ENCODE measurements around the gene GTF2I.
A peak's percentile ranks its signal among the peaks of the same experiment; 100 is the strongest.
"Not testable (repeated sequence)": the region's sequence is repeated elsewhere in the genome, so short reads cannot be mapped to it uniquely, and the experiment has no call there.

The GTF2I gene

DNA sequence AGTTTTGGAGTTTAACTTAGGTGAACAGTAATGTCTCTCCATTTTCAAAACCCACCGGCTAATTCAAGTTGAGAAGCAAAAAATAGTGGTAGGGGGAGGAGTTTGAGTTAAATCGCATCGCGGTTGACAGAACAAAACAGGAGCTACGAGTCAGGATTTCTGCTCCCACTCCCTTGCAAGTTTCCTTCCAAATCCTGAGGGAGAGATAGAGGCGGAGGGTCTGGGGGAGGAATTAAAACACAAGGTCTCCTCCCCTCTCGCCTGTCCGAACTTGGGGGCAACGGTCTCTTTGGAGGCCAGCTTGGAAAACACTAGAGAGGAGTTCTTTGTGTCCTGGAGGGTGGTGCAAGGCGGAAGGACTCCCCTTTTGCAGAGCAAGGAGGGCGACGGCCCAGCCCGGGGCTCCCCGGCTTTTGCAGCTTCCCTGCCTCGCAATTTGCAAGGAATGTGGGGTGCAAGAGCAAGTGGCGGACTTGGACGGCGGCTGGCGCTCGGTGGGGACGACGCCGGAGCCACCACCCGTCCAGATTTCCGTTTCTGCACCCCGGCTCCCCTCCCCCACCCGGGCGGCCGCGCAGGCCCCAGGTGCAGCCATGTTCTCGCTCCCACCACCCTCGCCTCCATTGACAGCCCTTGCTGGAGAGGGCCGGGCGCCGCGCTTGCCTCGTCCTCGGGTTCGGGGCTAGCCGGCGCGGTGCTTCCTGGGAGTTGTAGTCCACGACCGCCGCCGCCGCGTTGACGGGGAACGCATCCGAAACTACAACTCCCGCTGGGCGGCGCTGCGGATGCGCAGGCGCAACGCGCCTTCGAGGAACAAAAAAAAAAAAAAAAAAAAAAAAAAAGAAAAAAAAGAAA is 454 bp upstream of the GTF2I start:
- DNase-seq (ENCODE audit: low spot score): peak; percentile 93

DNA sequence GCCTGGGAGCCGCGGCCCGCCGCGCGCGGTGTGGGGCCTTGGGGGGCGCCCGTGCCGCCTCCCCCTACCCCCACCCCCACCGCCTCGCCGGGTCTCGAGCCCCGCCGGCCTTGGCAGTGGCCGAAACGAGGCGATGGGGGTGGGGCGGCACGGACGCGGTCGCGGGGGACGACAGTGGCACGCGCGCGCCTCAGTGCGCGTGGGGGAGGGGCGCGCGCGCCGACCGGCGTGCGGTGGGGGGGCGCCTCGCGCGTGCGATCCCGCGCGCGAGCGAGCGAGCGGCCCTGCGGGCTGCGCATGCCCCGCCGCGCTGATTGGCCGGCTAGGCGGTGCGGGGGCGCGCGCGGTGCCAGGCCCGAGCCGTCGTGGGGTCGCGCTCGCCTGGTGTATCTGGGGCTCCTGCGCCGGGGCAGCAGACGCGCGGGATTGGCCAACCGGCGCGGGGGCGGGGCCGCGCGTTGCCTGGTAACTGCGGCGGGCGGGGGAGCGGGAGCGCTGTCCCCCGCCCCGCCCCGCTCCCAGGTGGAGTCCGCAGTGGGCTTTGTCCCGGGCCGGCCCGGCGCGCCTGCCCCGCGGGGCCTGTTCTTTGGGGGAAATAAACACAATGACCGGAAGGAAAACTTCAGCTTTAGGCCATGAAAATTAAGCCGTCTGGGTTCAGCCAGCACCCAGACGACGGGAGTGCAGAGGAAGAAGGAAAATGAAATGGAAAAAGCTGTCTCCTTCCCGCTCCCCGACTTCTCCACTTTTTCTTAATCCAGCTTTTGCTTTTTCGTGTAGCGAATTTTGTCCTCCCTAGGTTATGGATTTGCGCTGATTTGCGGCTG is 873 bp downstream of the GTF2I start:
- peak; percentile 99 for DNase-seq (ENCODE audit: low spot score)

DNA sequence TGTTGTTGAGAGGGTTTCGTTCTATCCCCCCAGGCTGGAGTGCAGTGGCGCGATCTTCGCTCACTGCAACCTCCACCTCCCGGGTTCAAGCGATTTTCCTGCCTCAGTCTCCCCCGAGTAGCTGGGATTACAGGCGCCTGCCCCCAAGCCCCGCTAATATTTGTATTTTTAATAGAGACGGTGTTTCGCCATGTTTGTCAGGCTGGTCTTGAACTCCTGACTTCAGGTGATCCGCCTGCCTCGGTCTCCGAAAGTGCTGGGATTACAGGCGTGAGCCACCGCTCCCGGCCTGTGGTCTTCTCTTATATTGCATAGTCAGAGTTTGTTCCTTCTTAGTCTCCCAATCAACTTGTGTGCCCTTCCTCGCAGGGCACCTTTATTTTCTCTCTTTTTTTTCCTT is 2.7 kb downstream of the GTF2I start:
- not testable (repeated sequence) for DNase-seq (ENCODE audit: low spot score)

DNA sequence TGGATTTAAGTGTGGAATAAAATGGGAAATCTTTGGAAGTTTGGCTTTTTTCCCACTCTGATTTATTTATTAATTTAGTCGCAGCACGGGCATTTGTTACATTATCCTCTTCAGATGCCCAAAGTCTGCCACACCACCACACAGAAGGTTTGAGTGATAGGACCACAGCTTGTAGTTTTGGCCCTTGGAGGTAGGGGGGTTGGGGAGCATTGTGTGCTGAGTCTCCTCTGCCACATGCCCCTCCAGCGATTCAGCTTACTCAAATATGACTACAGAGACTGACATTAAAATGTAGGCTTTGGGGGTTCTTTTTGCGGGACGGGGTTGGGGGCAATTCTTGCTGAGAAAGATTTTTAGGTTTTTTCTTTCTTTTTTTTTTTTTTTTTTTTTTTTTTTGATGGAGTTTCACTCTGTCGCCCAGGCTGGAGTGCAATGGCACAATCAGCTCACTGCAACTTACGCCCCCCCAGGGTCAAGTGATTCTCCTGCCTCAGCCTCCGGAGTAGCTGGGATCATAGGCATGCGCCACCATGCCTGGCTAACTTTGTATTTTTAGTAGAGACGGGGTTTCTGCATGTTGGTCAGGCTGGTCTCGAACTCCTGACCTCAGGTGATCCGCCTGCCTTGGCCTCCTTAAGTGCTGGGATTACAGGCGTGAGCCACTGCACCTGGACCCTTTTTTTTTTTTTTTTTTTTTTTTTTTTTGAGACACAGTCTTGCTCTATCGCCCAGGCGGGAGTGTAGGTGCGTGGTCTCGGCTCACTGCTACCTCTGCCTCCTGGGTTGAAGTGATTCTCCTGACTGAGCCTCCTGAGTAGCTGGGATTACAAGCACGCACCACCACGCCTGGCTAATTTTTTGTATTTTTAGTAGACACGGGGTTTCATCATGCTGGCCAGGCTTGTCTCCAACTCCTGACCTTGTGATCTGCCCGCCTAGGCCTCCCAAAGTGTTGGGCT is 4.6 kb downstream of the GTF2I start:
- peak; percentile 39 for DNase-seq (ENCODE audit: low spot score)

DNA sequence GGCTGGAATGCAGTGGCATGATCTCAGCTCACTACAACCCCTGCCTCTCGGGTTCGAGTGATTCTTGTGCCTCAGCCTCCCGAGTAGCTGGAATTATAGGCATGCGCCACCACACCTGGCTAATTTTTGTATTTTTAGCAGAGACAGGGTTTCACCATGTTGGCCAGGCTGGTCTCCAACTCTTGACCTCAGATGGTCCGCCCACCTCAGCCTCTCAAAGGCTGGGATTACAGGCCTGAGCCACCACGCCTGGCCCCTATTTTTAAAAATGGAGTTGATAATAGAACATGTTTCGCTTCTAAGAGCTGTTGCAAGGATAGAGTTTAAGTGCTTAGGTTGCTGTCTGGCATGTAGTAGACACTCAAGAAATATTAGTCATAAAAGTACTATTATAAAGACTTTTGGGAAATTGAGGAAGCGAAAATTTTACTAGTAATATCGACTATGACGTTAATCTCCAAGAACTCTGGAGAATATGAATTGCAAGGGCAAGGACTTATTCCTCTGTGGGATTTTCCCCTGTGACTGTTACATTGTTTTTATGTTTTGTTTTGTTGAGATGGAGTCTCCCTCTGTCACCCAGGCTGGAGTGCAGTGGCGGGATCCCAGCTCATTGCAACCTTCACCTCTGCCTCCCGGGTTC is 7.9 kb downstream of the GTF2I start:
- DNase-seq (ENCODE audit: low spot score): no peak

DNA sequence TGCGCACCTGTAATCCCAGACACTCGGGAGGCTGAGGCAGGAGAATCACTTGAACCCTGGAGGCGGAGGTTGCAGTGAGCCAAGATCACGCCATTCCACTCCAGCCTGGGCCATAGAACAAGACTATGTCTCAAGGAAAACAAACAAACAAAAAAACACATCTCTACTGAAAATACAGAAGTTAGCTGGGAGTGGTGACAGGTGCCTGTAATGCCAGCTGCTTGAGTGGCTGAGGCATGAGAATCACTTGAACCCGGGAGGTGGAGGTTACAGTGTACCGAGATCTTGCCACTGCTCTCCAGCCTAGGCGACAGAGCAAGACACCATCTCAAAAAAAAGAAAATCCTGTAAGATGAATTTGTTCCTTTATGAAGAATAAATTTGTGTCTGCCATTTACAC is 9.5 kb downstream of the GTF2I start:
- DNase-seq (ENCODE audit: low spot score): not testable (repeated sequence)

DNA sequence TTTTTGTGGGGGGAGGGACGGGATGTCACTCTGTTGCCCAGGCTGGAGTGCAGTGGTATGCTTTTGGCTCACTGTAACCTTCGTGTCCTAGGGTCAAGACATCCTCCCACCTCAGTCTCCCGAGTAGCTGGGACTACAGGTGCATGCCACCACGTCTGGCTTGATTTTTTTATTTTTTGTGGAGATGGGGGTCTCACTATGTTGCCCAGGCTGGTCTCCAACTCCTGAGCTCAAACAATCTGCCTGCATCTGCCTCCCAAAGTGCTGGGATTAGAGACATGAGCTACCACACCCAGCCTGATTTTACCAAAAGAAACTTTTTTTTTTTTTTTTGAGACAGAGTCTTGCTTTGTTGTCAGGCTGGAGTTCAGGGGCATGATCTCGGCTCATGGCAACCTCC is 10.0 kb downstream of the GTF2I start:
- DNase-seq (ENCODE audit: low spot score): not testable (repeated sequence)

DNA sequence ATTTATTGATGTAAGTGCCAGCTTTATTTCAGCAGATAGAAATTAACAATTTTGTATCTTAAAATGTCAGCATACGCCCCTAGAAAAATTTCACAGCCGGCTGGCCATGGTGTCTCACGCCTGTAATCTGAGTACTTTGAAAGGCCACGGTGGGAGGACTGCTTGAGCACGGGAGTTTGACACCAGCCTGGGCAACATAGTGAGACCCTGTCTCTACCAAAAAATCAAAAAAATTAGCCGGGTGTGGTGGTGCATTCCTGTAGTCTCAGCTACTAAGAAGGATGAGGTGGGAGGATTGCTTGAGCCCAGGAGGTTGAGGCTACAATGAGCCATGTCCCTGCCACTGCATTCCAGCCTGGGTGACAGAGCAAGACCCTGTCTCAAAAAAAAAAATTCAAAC is 14.1 kb downstream of the GTF2I start:
- DNase-seq (ENCODE audit: low spot score): no peak

DNA sequence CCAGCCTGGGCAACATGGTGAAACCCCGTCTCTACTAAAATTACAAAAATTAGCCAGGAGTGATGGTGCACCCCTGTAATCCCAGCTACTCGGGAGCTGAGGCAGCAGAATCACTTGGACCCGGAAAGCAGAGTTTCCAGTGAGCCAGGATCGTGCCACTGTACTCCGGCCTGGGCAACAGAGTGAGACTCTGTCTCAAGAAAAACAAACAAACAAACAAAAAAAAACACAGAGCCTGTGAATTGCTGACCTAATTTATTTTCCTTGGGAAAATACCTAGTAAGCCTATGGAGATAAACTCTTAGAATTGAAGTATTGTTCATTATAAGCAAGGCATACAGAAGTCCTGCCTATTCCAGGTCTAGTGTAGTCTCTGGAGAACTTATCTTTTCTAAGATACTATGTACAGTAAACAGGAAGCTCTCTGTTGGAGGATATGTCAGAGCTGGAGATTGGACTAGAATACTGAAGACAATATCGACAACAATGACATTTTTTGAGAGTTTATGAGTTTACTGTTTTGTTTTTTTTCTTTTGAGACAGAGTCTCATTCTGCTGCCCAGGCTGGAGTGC is 14.9 kb downstream of the GTF2I start:
- no peak for DNase-seq (ENCODE audit: low spot score)

DNA sequence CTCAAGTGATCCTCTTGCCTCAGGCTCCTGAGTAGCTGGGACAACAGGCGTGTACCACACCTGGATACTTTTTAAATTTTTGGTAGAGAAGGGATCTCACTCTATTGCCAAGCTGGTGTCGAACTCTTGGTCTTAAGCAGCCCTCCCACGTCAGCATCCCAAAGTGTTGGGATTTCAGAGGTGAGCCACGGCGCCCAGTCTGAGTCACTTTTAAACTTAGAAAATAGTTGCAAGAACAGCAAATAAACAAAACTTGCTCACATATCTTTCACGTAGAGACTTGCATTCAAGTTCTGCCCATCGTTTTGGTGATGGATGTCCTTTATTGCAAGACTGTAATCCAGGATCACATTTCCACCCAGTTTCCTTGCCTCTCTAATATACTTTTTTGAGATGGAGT is 16.6 kb downstream of the GTF2I start:
- no peak for DNase-seq (ENCODE audit: low spot score)

DNA sequence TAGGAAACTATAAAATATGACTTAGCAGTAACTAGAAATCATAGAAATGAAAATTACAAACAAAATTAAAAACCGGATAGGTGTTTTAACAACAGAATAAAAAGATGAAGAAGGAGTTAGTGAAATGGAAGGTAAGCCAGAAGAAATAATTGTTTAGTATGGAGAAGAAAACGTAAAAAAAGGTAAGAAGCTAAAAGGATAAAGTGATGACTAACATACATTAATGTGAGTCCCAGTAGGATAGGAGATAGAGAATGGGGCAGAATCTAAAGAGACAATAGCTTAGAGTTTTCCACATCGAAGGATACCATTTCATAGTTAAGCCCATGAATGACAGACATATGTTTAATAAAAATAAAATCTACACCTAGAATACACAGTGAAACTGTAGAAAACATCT is 25.3 kb downstream of the GTF2I start:
- DNase-seq (ENCODE audit: low spot score): no peak

DNA sequence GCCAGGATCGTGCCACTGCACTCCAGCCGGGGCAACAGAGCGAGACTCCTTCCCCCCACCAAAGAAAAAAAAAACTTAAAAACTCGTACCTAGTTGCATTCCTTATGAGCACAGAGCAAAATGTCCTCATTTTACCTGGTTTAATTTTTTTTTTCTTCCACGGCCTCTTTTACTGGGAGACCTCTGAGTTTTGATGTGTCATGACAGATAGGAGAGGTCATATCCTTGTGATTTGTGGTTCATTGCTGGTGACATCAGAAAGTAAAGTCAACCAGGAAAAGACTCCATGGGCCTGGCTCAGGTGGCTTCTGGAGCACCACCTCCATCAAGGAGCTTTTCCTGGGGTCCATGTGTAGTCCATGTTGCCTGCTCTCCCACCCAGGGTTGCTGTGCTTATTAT is 26.3 kb downstream of the GTF2I start:
- no peak for DNase-seq (ENCODE audit: low spot score)

DNA sequence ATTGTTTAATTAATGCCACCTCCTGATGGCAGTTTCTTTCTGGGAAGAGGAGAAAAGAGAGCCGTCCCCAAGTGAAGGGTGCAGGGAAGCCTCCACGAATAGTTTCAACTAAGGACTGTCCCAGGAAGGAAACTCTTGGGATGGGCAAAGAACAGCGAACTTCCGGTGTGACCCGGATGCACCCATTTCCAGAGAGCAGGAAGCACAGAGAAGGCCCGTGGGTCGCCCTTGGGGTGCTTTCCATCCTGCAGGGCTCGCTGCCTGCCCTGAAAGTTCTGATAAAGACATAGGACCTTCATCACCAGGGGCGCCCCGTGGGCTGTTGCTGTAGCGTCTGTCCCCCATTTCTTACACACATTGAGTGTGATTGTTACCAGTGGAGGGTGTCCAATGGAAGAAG is 27.0 kb downstream of the GTF2I start:
- no peak for DNase-seq (ENCODE audit: low spot score)

DNA sequence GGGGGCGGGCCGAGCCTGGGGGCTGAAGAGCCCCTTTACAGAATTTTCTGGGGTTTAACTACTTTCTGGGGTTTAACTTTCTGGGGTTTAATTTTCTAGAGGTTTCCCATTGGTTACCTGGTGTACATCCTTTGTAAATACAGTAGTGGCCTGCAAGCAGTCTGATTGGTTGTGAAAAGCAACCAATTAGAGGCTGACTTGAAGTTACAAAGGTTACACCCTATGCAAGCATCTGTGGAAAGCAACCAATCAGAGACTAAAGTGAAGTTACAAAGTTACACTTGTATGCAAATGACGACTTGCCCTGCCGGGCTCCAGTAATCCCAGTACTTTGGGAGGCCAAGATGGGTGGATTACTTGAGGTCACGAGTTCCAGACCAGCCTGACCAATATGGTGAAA is 27.4 kb downstream of the GTF2I start:
- DNase-seq (ENCODE audit: low spot score): no peak

DNA sequence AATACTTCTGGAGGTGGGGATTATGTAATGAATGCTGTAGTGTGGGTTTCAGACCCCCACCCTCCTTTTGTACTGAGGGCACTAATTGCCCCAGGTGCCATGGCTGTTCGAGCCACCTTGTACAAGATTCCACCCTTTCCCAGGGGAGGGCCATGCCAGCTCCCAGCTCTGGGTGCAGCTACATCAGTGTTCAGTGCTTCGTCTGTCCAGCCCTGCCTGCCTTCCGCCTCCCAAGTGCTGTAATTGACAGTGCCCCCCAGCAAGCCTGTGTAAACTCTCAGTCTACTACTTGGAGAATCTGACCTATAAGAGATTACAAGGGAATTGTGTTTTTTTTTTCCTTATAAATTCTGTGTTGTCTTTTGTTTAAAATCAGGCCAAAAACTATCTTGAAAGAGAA is 33.0 kb downstream of the GTF2I start:
- peak; percentile 35 for DNase-seq (ENCODE audit: low spot score)

DNA sequence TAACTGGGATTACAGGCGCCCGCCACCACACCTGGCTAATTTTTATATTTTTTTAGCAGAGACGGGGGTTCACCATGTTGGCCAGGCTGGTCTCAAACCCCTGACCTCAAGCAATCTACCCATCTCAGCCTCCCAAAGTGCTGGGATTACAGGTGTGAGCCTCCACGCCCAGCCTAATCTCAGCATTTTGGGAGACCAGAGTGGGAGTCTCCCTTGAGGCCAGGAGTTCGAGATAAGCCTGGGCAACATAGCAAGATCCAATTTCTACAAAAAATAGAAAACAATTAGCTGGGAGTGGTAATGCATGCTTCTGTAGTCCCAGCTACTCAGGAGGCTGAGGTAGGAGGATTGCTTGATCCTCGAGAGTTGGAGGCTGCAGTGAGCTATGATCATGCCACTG is 46.9 kb downstream of the GTF2I start:
- not testable (repeated sequence) for DNase-seq (ENCODE audit: low spot score)

DNA sequence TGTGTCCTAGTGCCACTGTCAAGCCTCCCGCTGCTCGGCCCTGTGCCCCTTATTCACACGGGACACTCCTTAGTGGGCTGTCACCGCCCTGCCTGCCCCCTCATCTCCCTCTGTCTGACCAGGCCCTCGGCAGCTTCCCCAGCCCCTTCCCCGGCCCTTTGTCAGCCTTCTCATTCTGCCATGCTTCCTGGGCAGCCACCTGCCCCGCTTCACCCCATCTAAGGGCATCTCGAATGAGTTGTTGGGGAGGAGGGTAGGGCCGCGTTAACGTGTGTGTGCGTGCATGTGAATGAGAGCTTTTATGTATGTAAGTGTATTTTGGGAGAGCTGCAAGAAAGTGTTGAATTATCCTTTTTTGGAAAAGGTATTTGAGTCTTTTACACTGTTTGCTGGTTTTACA is 49.7 kb downstream of the GTF2I start:
- no peak for DNase-seq (ENCODE audit: low spot score)

DNA sequence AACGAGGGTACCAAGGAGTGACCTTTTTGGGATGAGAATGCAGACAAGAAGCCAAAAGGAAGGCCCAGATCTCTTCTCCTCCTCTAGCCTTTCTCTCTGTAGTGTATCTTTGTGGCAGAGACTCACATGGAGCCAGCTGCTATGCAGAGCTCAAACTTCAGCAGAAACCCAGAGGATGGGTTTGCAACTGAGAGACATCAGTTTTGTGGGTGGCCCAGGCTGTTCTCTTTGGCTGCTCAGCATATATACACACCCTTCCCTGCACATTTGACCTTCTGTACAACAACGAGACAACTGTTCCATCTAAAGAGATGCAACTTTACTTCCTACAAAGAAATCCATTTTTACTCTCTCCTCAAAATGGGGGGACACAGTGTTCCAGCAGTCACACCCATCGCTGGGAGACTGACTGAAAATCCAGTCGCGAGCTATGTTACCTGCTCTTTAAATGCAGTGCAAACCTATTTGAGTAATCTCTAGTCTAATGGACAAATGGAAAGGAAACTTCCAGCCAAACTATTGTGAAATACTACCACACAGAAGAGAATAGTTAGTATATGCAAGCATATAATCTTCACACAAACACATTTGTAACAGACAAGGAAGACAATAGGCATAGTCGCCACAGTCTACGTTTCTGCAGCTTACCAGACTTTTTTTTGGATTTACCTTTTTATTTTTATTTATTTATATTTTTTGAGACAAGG is 51.2 kb downstream of the GTF2I start:
- DNase-seq (ENCODE audit: low spot score): no peak

DNA sequence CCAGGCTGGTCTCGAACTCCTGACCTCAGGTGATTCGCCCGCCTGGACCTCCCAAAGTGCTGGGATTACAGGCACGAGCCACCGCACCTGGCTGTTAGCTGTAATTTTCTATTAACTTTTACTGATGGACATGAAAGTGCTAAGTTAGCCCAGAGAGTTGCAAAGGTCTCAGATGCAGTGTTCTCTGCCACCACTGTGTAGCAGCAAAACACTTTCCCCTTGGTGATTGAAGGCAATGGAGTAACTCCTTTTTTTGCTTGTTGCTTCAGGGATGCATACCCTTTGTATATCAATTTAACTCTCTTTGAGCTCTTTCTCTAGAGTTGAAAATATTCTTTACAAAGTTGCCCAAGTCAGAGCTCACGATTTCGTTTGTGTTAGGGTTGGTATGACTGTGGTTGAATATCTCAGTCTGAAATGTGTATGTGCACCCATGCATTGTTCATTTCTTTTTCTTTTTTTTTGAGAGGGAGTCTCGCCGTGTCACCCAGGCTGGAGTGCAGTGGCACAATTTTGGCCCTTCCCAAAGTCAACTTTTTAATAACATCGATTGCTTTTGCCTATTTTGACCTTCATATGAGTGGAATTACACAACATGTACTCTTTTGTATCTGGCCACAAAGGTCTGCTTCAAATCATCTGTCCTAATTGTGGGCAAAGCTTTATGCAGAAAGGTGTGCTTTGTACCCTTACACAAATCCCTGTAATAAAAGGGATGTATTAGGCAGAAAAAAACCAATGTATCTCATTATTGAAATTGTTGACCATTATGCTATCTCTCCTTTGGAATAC is 52.6 kb downstream of the GTF2I start:
- DNase-seq (ENCODE audit: low spot score): no peak

DNA sequence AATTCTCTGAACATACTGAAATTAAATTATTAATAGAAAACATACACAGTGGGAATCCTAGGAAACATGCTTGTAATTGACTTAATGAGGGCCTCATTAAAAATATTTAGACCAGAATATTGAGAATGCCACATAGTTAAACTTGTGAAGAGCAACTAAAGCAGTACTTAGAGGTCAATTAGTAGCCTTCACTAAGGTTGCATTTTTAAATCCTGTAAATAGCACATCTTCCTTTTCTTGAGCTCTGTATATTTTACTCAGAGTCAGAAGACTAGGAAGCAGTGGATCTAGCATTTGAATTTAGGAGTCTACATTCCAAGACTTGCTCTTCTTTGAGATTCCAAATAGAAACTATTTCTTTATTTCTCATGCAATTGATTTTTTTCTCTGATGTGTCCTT is 56.0 kb downstream of the GTF2I start:
- DNase-seq (ENCODE audit: low spot score): no peak

All from D341Med (cell line).